KG1 (cell line): ENCODE measurements around the gene MBP.

Source experiments
- DNase-seq: peaks from one replicate; lab custom pipeline; 2025; lab: John Stamatoyannopoulos, UW

MBP gene

GRCh38 chr18:77065221-77065981 lies 67.2 kb downstream of the MBP start:
- DNase-seq, result peak; percentile 52

GRCh38 chr18:77063260-77063659 lies 69.3 kb downstream of the MBP start:
- no peak for DNase-seq

GRCh38 chr18:77062518-77063003 lies 70.0 kb downstream of the MBP start:
- peak; percentile 29 for DNase-seq

- no peak for DNase-seq
These were observed 70.6 kb downstream of the MBP start for GRCh38 chr18:77061946-77062517.

- no peak for DNase-seq
These were observed 71.2 kb downstream of the MBP start for GRCh38 chr18:77061281-77061945.

GRCh38 chr18:77060151-77060550 lies 72.4 kb downstream of the MBP start:
- no peak for DNase-seq

- DNase-seq, result no peak
These were observed 73.2 kb downstream of the MBP start for GRCh38 chr18:77059294-77059916.

- no peak for DNase-seq
These were observed 74.2 kb downstream of the MBP start for GRCh38 chr18:77058290-77058835.

GRCh38 chr18:77057006-77057395 lies 75.6 kb downstream of the MBP start:
- DNase-seq, result no peak

- no peak for DNase-seq
These were observed 76.1 kb downstream of the MBP start for GRCh38 chr18:77056344-77057005.

- DNase-seq, result no peak
These were observed 76.9 kb downstream of the MBP start for GRCh38 chr18:77055429-77056300.

- DNase-seq, result peak; percentile 84
These were observed 77.8 kb downstream of the MBP start for GRCh38 chr18:77054606-77055428.

- no peak for DNase-seq
These were observed 78.3 kb downstream of the MBP start for GRCh38 chr18:77054288-77054605.

- DNase-seq, result no peak
These were observed 78.8 kb downstream of the MBP start for GRCh38 chr18:77053616-77054287.

- DNase-seq, result peak; percentile 22
These were observed 79.6 kb downstream of the MBP start for GRCh38 chr18:77052983-77053309.

- DNase-seq, result no peak
These were observed 80.1 kb downstream of the MBP start for GRCh38 chr18:77052297-77052982.

- DNase-seq, result no peak
These were observed 80.8 kb downstream of the MBP start for GRCh38 chr18:77051581-77052296.

- no peak for DNase-seq
These were observed 82.6 kb downstream of the MBP start for GRCh38 chr18:77049938-77050337.
